K562 (cell line): Measurements from ENCODE around the gene NPIPB2. TPM values are rescaled to one million over a fixed set of nuclear protein-coding genes. Genes with fewer than 3 reads are reported as not detected.

Experiments used
- ATF7 ChIP-seq: fragments of 450-650 bp; IDR thresholded peaks from 2 replicates; pipeline ENCODE4 v1.7.1; 2014; ENCODE audit warnings: mild to moderate bottlenecking, moderate library complexity
- CBFB ChIP-seq: sonication (generic); formaldehyde crosslinking; IDR thresholded peaks from 2 replicates; pipeline ENCODE4 v1.4.0; 2020; ENCODE audit warnings: mild to moderate bottlenecking, missing genetic modification reagents
- CBX1 ChIP-seq: sonication (generic); IDR thresholded peaks from 2 replicates; pipeline ENCODE4 v1.6.1; 2016; ENCODE audit warnings: antibody characterized with exemption, low read depth, mild to moderate bottlenecking
- ELF4 ChIP-seq: fragments of 450-650 bp; formaldehyde crosslinking; IDR thresholded peaks from 2 replicates; pipeline ENCODE4 v1.4.0; 2022; ENCODE audit warnings: missing genetic modification characterization
- EWSR1 ChIP-seq: fragments of 450-650 bp; IDR thresholded peaks from 2 replicates; pipeline ENCODE4 v1.6.1; 2018; ENCODE audit warnings: borderline replicate concordance, mild to moderate bottlenecking, low read depth, moderate library complexity; ENCODE audit not compliant: partially characterized antibody
- FOXK2 ChIP-seq, 2 experiments: fragments of 450-650 bp; IDR thresholded peaks in 1 of 2; conservative IDR thresholded peaks in 1 of 2; 2 replicates each; pipeline ENCODE4 v1.6.1; 2016; ENCODE audit warnings: low read depth in 2 of 2, mild to moderate bottlenecking in 1 of 2
- GABPB1 ChIP-seq: sonication (generic); formaldehyde crosslinking; IDR thresholded peaks from 2 replicates; pipeline ENCODE4 v1.8.0; 2022; ENCODE audit warnings: mild to moderate bottlenecking, missing genetic modification reagents
- ILF3 ChIP-seq: fragments of 450-650 bp; IDR thresholded peaks from 2 replicates; pipeline ENCODE4 v1.6.1; 2018; ENCODE audit warnings: antibody characterized with exemption, mild to moderate bottlenecking, moderate library complexity, borderline replicate concordance
- KDM4B ChIP-seq, 2 experiments: fragments of 450-650 bp in 1 of 2; sonication (generic) in 1 of 2; IDR thresholded peaks; 2 replicates each; pipeline ENCODE4 v1.6.1; 2016 to 2017; ENCODE audit warnings: borderline replicate concordance in 2 of 2, antibody characterized with exemption in 1 of 2, low read depth in 1 of 2, mild to moderate bottlenecking in 1 of 2
- SFPQ ChIP-seq: fragments of 200-400 bp; formaldehyde crosslinking; IDR thresholded peaks from 2 replicates; pipeline ENCODE4 v1.6.1; 2017; ENCODE audit warnings: mild to moderate bottlenecking, low read depth, low read length, moderate library complexity
- USF2 ChIP-seq: sonication (generic); formaldehyde crosslinking; IDR thresholded peaks from 2 replicates; pipeline ENCODE4 v1.5.0; 2020; ENCODE audit warnings: missing genetic modification reagents
- ZBTB12 ChIP-seq: fragments of 250-450 bp; sonication (Bioruptor Pico); IDR thresholded peaks from 2 replicates; pipeline ENCODE4 v1.4.0; 2020
- ZNF408 ChIP-seq: fragments of 250-450 bp; sonication (Bioruptor Pico); IDR thresholded peaks from 2 replicates; pipeline ENCODE4 v1.4.0; 2020; ENCODE audit warnings: low read depth, mild to moderate bottlenecking, moderate library complexity
- ZNF518B ChIP-seq: fragments of 250-450 bp; sonication (Bioruptor Pico); IDR thresholded peaks from 2 replicates; pipeline ENCODE4 v1.5.0; 2021; ENCODE audit warnings: mild to moderate bottlenecking, moderate library complexity
- polyA plus RNA-seq, 8 experiments: library from polyadenylated mRNA; depleted of rRNA in 4 of 8; stranded (reverse) in 5 of 8; unstranded in 3 of 8; fragments of >200 nt; fragmentation: Nextera tagmentation in 2 of 8; fragmentation: Illumina TruSeq in 1 of 8; extraction: Ambion mirVana in 2 of 8; extraction: Trizol in 1 of 8; gene quantifications; 2 replicates each; pipeline versions ENCODE4 v1.2.1 to v1.2.3, GENCODE V29; 2011 to 2014; ENCODE audit warnings: inconsistent platforms in 1 of 8, missing spikeins in 1 of 8
- total RNA-seq, 7 experiments: library from RNA; depleted of rRNA in 6 of 7; stranded (reverse); fragments of >200 nt in 6 of 7; fragmentation: Illumina TruSeq in 2 of 7; extraction: Trizol in 2 of 7; gene quantifications; 2 replicates each; pipeline versions ENCODE4 v1.2.1 to v1.2.3, GENCODE V29; 2011 to 2021; ENCODE audit warnings: low replicate concordance in 1 of 7

Gene NPIPB2
- total and polyA plus RNA-seq, 9 of the 15 experiments (the other 6 are each of a cell fraction or from before 2014, with no cell fraction given), result 0.21 to 2.9 (median 1.6) TPM; not detected in 1

GRCh38 chr16:11915644-11916523, 26.0 kb downstream of the NPIPB2 start, which contains the start of gene GSPT1 (continued):
- TF ChIP-seq KDM4B (IDR thresholded peaks at IDR 0.05; ENCODE audit: borderline replicate concordance in 2 of 2, low read depth in 1 of 2) (peak in 1 of 2 experiments; percentile 85; a peak in 1 of 4 replicates), ZNF518B (CRISPR knock-in tag) (no peak), ATF7 (peak; percentile 91), ZBTB12 (peak; percentile 64), SFPQ (no peak), CBFB (CRISPR knock-in tag) (peak; percentile 100), ZNF408 (no peak), USF2 (CRISPR knock-in tag) (no peak), FOXK2 (conservative IDR thresholded peaks at IDR 0.05 in 1 of 2, IDR thresholded peaks at IDR 0.05 in 1 of 2; ENCODE audit: low read depth in 2 of 2) (peak; percentile 51 to 66; a peak in 2 of 4 replicates), ILF3 (no peak), GABPB1 (CRISPR knock-in tag) (peak; percentile 96), EWSR1 (no peak), ELF4 (CRISPR knock-in tag) (peak; percentile 84), CBX1 (peak; percentile 93)
